ENCODE results near the gene EPHB1.
"Not testable (repeated sequence)": the region's sequence is repeated elsewhere in the genome, so short reads cannot be mapped to it uniquely, and the experiment has no call there.

Gene EPHB1

DNA sequence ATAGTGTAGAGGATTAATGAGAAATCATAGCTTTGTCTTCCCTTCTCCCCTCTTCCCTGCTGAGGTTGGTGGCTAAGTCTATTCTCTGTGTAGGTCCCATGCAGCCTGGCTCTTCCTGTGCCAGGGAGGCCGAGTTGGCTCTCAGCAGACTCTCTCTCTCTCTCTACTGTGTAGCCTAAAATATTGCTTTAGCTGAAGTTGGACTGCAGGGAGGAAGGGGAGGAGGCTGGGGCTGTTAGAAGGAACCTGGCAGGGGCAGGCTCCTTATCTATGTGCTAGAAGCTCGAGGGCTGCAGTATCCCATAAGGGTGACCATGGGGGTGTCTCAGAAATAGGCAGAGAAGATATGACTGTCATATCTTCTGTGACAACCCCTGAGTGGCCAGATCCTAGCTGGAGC lies 160.8 kb downstream of the EPHB1 start:
- no peak for TF ChIP-seq ZNF274 (IDR thresholded peaks at IDR 0.05; ENCODE audit: low read depth, low read length)

DNA sequence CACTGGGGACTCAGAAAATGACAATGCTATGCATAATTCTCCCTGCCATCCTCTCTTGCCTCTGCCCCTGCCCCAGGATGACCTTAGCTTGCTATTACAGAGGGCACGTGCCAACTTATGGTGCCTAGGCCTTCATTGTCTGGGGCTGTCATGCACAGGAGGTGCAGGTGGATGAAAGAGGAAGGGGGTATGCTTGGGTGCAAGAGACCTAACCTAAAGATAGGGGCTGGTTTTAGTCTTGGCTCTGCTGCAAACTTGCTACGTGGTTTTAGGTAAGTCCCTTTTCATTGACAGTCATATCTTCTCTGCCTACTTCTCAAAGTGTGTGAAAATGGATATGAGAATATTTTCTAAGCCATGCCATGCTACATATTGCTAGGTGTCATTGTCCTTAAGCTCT lies 161.3 kb downstream of the EPHB1 start:
- H3K4me3 ChIP-seq (ENCODE audit: low read length) = no peak overlapping the region
- no peak for TF ChIP-seq ZNF274 (IDR thresholded peaks at IDR 0.05; ENCODE audit: low read depth, low read length)

More for the DNA sequence above, 160.8 kb downstream of the EPHB1 start:
- H3K4me3 ChIP-seq (ENCODE audit: low read length) = no peak overlapping the region

DNA sequence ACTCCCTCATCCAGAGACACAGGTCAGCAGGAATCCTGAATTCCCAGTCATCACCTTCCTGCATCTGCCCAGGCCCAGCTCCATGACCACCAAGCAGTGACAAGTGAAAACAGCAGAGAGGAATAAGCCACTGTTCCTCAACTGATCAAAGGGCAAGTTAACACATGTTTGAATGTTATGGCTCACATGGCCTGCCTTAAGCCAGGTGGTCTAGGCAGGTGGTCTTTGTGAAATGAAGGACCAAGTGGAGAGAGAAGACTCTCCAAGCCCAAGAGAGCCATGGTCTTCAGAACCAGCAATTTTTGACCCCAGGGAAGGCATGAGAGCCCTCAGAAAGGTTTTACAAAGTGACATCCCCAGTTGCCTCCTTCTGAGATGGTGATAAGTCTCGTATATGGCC lies 161.8 kb downstream of the EPHB1 start:
- no peak overlapping the region for H3K4me3 ChIP-seq (ENCODE audit: low read length)
- TF ChIP-seq ZNF274 (IDR thresholded peaks at IDR 0.05; ENCODE audit: low read depth, low read length) = no peak

GRCh38 chr3:134959516-134959915 lies 164.5 kb downstream of the EPHB1 start:
- H3K4me3 ChIP-seq (ENCODE audit: low read length) = no peak overlapping the region
- no peak for TF ChIP-seq ZNF274 (IDR thresholded peaks at IDR 0.05; ENCODE audit: low read depth, low read length)

DNA sequence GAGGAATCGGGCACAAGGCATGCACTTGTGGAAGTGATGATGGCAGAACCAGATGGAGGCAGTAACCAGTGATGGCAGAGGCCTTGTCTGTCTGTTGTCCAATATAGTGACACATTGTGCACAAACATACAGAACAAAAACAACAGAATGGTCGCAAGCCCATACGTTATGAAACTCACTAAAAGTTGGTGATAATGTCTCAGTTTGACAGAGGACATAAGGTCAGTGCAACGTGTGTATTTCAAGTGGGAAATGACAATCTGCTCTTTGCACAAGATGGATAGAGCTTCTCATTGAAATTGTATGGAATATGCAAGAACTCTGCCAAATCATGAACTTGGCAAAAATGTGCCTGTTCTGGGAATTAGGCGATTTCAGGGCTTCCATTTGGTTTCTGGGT lies 169.2 kb downstream of the EPHB1 start:
- H3K4me3 ChIP-seq (ENCODE audit: low read length) = no peak overlapping the region
- no peak for TF ChIP-seq ZNF274 (IDR thresholded peaks at IDR 0.05; ENCODE audit: low read depth, low read length)

DNA sequence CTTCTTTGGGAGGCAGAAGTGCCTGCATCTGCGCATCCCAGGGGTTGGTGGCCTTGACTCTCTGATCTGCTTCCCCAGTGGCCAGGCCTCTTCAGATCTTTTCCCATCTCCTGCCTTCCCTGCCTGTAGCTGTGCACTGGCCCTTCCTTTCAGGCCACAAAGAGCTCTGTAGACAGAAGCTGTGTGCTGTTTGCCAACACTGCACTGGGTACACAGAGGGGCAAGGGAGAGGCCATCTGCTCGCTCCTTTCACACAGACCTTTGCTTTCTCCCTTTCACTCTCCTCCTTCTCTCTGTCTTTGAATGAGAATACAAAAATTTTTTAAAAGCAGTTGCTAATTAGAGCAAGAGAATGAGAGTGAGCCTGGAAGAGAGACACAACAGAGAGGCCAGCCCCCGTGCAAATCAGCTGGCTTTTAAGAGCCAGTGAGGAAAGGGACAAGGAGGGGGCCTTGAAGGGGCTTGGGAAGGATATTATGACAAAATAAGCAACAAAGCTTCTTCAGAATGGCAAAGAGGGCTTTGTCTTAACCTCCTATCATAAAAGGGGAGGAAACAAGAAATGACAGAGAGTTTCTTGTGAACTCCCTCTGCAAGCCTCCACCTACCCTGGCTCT lies 170.9 kb downstream of the EPHB1 start:
- no peak overlapping the region for H3K4me3 ChIP-seq (ENCODE audit: low read length)
- TF ChIP-seq ZNF274 (IDR thresholded peaks at IDR 0.05; ENCODE audit: low read depth, low read length) = no peak

DNA sequence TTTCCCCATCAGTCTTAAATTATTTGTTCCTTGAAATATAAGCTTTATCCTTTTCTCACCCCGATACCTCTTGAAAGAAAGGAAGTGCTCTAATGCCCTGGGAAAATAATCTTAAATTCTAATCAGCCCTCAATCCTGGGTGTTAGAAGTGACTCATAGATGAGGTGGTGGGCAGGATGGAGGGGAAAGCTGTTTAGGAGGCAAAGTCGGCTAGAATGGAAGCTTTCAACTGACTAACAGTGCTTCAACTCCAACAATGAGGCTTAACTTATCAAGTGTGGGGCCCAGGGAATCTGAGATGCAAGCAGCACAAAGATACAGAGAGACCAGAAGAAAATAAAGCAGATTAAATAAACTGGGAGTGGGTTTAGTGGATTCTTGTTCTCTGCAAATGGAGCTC lies 175.8 kb downstream of the EPHB1 start:
- TF ChIP-seq ZNF274 (IDR thresholded peaks at IDR 0.05; ENCODE audit: low read depth, low read length) = no peak
- H3K4me3 ChIP-seq (ENCODE audit: low read length) = no peak overlapping the region

- H3K4me3 ChIP-seq (ENCODE audit: low read length) = no peak overlapping the region
- no peak for TF ChIP-seq ZNF274 (IDR thresholded peaks at IDR 0.05; ENCODE audit: low read depth, low read length)
Observed at GRCh38 chr3:134971306-134971705, 176.2 kb downstream of the EPHB1 start.

GRCh38 chr3:134971907-134972306 lies 176.8 kb downstream of the EPHB1 start:
- H3K4me3 ChIP-seq (ENCODE audit: low read length) = not testable (repeated sequence)

GRCh38 chr3:134972836-134973455 lies 177.9 kb downstream of the EPHB1 start:
- no peak for TF ChIP-seq ZNF274 (IDR thresholded peaks at IDR 0.05; ENCODE audit: low read depth, low read length)
- H3K4me3 ChIP-seq (ENCODE audit: low read length) = no peak overlapping the region

DNA sequence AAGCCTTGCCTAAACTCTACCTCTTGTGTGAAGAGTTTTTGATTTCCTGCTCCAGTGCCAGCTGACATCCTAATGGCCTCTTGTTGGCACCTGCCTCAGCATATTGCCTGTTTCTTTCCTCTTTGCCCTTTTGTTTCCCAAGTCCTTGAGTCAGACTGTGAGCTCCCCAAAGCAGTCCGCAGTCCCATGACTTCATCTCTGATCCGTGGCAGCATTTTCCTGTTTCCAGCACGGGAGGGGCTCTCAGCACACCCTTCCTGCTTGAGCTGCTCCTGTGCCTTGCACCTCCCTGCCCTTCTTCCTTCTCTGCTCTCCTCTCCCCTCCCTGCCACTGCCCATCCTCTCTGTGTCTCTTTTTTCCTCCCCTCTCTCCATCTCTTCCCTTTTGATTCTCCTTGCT lies 179.6 kb downstream of the EPHB1 start:
- TF ChIP-seq ZNF274 (IDR thresholded peaks at IDR 0.05; ENCODE audit: low read depth, low read length) = no peak
- H3K4me3 ChIP-seq (ENCODE audit: low read length) = no peak overlapping the region

DNA sequence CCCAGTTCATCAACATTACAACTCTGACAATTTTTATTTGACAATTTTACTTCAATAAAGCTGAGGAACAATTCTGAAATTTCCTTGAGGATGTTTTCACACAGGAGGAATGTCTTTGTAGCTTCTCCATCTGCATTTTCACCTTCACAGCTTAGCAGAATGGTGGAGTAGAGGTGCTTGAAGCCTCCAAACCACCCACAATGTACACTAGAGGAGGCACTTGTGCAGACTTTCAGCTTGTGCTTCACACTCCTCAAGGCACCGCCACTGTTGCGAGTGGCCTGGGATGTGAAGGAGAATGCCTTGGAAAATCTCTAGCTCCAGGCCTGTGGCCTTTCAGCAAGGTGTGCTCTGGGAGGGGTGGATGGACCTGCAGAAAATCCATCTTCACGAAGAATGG lies 181.9 kb downstream of the EPHB1 start:
- H3K4me3 ChIP-seq (ENCODE audit: low read length) = no peak overlapping the region
- TF ChIP-seq ZNF274 (IDR thresholded peaks at IDR 0.05; ENCODE audit: low read depth, low read length) = no peak

DNA sequence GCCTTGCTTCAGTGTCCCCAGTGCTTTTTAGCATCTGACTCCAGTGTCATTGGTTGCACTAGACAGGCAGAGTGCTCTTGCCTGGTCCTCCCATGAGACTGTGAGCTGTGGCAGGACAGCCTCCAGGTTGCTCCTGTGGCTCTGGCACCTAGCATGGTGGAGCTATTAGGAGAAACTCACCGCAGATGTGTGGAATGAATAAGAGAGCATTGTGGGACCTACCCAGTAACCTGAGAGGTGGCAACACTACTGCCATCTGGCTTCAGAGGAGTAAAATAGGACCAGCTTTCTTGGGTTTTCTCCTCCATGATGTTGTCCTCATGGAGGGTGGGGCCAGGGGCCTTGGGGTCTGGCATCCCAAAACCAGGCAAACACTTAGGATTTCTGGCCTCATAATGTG lies 183.6 kb downstream of the EPHB1 start:
- TF ChIP-seq ZNF274 (IDR thresholded peaks at IDR 0.05; ENCODE audit: low read depth, low read length) = no peak
- no peak overlapping the region for H3K4me3 ChIP-seq (ENCODE audit: low read length)

- no peak for TF ChIP-seq ZNF274 (IDR thresholded peaks at IDR 0.05; ENCODE audit: low read depth, low read length)
- H3K4me3 ChIP-seq (ENCODE audit: low read length) = no peak overlapping the region
Observed at GRCh38 chr3:134985864-134986715, 191.0 kb downstream of the EPHB1 start.

GRCh38 chr3:134988666-134989065 lies 193.6 kb downstream of the EPHB1 start:
- no peak overlapping the region for H3K4me3 ChIP-seq (ENCODE audit: low read length)
- no peak for TF ChIP-seq ZNF274 (IDR thresholded peaks at IDR 0.05; ENCODE audit: low read depth, low read length)
